Measurements from ENCODE around the gene BCAS3.

The BCAS3 gene

DNA sequence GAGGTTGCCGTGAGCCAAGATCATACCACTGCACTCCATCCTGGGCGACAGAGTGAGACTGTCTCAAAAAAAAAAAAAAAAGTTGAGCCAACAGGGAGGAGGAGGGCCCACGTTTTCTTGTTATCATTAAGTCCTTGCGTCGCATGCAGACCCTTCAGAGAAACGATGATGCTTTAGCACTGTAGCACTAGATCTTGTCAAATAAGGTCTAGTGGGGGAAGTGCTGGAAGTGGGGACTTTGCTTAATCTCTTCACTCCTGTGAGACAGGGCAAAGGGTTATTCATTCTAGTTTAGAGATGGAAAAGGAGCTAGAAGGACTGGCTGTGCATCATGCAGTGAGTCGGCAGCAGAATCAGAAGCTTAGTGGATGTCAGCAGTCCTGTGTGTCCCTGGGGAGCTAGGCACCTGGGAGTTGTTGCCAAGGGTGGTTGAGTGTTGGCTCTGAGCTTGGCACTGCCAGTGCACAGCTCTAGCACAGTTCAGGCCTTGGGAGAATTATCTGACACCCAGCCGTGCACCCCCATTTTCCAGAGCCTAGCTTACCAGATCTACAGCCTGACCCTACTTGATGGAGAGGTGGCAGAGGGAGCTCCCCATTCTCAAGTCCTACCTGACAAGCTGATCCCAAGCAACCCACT, 688.5 kb downstream of the BCAS3 start:
- DNase-seq (ENCODE audit: low read depth): no peak

DNA sequence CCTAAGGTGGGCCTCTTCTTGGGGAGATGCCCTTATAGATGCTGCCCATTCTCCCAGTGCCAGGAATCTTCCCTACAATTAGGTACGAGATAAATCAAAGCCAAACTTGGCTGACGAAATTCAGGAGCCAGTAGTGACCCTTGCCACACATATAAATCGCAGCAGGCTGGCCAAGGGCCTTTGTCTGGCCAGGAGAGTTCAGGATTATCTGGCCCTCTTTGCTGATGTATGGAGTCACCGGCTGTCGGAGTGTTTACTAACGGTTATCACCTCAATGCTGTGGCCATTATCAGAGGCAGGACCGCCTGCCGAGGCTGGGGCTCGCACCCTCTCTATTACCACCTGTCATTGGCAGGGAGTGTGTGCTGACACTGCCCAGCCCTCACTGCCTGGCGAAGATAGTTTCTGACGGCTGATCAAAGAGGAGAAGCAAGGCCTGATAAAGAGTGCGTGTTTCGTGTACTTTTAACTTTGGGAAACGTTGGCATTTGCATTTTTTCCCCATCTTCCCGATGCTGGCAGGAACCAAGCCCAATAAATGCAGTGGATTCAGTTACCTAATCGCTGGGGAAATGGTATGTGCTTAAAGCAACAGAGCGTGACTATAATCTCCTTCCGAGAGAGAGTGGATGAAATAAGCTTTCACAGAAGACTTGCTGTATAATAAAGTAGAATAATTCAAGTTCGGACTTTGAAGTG, 689.2 kb downstream of the BCAS3 start:
- DNase-seq (ENCODE audit: low read depth): no peak

DNA sequence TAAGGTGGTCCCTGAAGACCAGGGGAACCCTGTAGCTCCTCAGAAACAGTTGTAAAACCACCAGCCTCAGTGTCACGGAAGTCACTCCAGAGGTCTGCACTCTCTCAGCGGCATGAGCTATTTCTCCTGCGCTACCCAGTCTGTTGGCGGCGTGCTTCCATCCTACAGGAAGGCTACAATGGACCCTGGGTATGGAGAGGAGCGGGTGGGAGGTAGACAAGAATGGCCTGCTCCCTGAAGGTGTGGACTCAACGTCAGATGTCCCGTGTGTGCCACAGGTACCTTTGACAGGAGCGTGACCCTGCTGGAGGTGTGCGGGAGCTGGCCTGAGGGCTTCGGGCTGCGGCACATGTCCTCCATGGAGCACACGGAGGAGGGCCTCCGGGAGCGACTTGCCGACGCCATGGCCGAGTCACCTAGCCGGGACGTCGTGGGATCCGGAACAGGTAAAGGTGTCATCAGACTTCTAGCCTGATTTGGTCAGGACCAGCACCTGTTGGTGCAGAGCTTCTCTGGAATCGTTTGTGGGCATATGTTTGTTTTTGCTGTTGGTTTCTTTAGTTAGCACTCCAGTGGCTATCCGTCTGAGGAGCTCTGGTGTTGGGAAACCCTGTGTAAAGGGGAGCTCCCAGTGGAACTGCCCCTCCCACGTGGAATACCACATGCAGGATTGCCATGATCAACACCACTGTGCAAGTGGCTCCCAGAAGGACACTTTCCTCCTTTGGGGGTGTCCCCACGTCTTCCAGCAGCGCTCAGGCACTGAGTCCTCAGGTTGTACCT, 690.6 kb downstream of the BCAS3 start:
- no peak for DNase-seq (ENCODE audit: low read depth)

DNA sequence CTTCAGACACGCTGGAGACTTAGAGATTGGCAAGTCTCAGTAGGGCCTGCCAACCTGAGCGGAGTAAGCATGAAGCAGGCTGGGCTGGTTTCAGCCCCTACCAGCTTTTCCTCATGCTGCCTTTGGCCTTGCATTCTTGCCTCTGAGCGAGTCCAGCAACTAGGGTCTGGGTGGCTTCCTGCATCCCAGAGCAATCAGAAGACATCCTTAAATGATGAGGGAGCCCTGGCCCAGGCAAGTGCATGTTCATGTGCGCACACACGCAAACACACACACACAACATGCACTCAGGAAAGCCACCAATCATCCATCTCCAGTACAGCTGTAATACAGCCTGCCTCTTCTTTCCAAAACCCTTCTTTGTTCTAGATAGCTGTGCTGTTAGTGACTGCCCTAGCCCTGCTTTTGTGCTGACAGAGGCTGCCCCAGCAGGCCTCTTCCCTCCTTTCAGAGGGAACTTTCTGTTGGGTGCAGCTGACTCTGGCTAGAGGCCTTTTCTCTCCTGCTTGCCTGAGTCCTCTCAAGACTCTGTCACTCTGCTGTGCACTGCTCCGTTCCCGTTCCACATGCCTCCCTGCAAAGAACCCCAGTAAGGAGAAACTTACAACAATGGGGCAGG, 691.3 kb downstream of the BCAS3 start:
- DNase-seq (ENCODE audit: low read depth): no peak

DNA sequence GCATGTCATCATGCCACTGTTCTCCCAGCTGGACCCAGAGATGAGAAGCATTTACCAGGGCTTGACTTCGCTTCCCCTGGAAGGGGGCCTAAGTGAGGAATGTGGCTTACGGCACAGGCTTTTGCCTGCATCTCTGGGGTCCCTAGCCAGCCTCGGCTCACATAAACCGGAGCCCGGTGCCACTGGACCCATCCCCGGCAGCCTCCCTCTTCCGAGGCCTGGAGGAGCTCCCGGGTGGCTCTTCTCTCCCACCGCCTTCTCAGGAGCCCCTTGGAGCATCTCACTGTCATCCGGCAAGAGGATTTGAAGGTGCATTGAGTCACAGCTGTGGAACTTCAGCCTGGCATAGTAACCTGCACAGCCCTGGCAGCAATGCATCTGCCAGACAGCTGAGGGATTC, 692.1 kb downstream of the BCAS3 start:
- DNase-seq (ENCODE audit: low read depth): no peak

DNA sequence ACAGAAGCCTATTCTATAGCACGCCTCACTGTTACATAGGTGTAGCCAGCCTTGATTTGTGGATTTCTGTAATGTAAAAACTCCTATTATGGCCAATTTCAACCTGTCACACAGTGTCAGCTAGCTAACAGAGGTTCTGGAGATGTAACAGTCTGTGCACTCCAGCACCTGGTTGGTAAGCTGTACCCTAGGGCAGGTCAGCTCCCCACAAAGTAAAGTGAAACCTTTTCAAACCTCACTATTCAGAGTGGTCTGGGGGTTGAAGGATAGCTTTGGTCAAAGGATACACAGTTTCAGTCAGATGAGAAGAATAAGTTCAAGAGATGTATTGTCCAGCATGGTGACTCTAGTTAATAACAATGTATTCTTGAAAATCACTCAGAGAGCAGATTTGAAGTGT, 693.5 kb downstream of the BCAS3 start:
- no peak for DNase-seq (ENCODE audit: low read depth)

DNA sequence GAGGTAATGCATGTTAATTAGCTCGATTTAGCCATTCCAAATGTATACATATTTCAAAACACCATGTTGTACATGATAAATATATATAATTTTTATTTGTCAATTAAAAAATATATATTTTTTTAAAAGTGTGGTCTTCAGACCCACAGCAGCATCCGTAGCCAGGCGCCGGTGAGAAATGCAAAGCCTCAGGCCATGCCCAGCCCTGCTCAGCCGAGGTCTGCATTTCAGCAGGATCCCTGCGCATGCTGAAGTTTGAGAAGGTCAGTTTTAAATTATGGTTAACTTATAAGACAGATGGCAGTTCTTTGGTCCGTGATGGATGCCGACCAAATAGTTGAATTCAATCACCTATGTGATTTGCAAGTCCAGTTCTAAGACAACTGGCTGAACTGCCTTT, 694.0 kb downstream of the BCAS3 start:
- no peak for DNase-seq (ENCODE audit: low read depth)

DNA sequence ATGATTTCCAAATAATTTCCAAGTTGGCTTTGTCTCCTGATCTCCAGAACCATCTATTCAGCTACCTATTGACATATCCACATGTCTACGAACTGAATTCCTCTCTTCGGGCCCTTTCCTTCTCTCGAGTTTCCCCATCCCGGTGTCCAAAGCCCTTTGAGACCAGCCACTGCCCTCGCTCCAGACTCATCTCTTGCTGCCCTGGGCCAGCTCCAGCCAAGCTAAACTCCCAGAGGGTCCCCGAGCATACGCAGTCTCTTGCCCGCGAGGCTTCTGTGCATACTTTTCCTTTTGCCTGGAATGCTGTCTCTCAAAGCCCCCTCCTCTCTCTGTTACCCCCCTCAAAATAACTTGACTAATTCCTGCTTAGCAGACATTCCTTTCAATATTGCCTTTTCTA, 694.8 kb downstream of the BCAS3 start:
- DNase-seq (ENCODE audit: low read depth): no peak

DNA sequence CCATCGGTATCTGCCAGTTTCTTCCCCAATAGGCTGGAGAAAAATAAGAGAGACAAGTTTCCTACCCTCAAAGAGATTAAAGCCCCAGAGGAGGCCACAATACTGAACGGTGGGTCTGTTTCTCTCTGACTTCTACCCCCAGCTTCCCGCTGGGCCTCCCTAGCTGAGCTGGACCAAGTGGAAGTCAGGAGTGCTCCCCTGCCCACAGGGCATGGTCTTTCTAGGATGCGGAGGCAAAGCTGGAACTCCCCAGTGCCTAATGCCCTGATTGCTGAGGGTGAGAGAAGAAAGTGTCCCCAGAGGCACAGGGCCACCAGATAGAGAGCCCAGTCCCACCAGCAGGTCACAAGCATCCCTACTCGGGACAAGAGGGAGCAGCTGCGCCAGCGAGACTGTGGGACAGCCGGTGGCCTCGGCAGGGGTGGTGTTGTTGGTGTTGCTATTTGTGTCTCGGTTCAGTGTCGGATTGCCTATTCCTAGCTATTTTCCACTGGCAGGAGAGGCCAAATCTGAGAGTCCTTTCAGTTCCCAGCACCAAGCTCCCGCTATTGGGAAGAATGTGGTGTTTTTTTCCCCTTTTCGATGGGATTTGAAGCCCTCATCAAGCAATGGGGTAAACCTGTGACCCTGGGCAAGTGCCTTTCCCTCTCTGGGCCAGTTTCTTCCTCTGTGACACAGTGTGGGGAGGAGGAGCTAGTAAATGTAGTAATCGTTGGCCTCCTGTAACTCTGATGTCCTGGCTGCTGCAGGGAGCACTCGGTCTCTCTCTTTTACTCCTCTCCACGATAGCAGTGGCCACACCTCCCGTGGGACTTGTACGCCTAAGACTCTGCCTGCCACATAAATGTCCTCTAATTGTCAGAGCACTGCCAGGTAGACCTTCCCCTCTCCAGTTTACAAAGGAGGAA, 699.5 kb downstream of the BCAS3 start:
- no peak for DNase-seq (ENCODE audit: low read depth)

DNA sequence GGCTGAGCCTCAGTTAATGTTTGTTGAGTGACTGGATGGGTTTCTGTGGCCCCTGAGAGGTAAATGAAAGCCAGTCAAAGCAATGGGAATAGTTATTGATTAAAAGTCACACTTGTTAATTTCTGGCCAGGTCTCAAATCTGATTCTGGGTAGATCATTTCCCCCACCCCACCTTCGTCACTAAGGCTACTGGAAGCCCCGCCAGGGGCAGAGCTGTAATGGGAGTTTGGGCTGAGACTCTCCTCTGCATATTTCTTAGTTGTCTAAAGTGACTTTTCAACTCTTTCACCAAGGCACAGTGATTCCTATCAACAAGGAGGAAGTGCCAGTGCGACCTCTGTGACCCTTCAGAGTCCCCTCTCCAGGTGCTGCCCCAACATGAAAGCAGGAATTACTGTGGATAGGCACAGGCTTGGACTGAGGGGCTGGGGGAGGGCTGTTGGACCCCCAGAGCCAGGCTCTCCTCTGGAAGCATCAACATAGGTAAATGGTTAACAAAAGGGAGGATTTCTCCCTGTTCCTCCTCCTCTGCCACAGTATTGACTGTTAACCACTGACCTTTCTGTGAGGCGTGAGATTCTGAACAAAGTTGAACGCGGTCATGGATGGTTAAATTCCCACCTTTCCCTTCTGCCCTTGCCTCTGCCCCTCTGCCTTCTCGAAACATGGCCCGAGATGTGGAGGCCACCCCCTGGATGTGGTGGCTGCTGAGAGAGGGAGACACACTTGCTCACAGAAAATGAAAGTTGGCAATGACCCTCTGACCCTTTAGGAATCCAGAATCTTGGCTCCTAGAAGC, 701.2 kb downstream of the BCAS3 start:
- DNase-seq (ENCODE audit: low read depth): no peak

DNA sequence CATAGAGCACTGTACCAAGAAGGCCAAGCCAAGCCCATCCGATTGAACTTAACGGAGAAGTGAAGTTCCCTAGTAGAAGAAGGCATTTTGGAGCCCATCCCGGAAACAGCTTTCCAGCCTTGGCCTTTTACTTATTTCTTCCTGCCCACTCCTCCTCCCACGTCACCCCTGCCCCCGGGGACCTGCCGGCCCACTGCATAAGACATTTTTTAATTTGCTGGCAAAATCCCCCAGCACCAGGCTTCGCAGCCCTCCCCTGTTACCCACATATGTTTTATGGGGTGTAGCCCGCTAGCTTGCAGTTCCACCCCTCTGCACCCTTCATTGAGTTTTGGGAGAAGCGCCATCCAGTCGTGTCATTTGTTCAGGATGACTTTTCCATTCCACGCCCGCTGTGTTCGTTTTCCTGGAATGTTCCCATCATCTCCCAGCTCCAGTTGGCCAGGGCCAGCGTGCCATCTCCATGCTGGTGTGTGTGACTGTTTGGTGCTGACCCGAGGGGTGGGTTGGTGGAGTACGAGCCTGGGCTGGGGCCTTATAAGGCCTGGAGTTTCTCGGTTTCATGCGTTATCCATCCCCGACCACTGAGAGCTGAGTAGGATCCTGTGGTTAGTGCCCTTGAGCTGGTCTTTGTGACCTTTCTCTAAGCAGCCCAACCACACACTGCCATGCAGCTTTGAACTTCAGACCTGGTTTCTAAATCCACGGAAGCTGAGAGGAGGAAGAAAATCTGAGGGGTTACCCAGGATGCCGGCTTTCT, 702.0 kb downstream of the BCAS3 start:
- DNase-seq (ENCODE audit: low read depth): no peak

DNA sequence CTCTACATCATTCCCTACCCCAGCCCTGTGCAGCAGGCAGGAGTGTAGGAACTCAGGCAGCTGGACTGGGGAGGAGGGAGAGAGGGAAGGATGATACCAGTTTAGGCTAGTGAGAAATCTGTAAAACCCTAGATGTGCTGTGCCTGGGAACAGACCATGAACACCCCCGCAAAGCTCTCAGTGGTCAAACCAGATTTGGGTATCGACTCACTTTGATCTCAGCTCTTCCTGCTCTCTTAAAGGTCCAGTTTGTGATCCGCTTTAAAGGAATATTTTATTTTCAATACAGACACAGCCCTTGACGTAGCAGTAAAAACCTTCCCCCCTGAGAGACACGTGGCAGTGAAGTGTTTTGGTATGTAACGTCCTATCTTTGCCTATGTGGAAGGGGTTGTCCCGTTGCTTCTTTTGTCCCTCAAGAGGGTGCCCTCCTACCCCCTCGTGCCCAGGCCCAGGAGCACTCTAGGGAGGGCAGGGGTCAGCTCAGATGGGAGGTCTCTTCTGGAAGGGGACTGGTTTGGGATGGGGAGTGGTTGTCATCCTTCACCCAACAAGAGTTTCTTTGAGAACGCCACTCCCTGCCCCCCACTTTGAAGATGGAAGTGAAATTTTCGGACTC, 702.7 kb downstream of the BCAS3 start:
- no peak for DNase-seq (ENCODE audit: low read depth)

DNA sequence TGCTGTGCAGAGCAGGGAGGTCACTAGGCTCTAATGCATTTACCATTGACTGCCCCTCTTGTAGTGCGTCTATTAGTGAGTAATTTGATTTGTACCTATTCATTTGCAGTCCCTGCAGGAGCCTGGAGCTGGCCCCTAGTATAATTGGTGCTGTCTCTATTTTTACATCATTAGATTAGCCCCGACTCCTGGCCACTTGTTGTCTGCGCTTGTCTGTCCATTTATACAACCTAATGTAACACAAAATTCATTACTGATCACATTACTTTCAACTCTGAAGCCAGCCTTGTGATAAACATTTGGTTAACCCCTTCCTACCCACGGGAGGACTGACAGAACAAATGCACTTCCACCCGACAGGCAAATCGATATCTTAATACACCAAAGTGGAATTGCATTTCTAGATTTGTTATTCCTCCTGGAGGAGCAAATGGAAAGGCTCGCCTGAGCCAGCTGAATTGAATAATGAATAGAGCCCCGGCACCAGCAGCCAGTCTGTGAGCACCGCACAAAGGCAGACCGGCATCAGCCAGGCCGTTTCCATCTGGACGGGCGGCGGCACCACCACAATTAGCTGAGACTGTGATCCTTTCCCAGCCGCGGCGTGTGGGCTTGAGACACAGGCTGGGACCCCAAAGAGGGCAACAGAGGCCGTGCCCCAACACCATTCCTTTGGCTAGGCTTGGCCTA, 703.3 kb downstream of the BCAS3 start:
- no peak for DNase-seq (ENCODE audit: low read depth)

DNA sequence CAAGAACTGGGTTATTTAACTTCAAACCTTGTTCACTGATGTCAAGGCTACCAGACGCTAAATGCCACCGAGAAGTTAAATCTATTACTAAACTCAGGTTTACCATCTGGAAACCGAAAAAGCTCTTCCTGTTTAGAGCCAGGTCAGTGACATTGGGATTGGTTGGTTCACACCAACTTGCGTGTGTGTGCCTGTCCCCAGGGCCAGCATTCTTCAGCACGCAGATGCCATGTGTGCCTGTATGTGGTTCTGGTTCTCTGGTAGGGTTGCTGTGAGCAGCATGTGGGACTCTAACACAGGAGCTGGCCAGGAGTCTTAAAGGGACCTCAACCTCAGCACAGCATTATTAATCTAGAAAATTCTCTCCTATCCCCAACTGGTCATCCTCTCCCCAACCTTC, 703.9 kb downstream of the BCAS3 start:
- DNase-seq (ENCODE audit: low read depth): no peak

DNA sequence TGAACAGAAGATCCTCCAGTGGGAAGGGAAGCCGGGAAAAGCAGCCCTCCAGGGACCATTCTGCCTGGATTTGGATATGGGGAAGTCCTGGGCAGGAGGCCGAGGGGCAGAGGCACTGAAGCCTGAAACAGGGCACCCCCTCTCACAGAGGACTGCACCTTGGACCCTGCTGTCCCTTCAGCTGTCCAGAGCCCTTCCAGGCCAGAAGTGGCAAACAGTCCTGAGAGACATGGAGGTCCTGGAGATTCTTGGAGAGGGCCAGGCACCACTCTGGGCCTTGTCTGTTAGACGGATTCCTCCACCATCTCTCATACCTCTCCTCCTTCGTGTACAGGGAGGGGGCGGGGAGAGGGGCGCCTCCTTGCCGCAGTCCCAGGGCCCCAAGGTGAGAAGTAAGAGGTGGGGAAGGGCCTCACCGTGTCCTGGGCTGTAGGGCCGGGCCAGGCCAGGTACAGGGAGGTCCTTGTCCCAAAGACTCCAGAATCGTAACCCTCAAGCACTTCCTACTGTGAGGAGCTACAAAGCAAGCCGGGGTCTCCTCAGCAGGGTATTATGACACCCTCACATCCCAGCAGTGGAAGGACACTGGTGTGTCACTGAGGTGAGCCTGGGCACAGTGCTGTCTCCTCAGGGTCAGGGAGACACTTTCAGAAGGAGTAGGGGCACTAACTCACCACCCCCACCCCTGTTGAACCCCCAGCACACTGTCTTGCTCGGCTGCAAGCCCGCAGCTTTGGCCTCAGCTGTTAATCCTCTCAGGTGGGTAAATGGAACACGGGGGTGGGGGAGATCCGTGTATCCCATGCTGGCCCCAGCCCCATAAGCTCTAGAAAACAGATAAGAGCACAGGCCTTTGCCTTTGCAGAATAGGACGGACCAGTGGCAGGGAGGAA, 705.4 kb downstream of the BCAS3 start:
- DNase-seq (ENCODE audit: low read depth): no peak

DNA sequence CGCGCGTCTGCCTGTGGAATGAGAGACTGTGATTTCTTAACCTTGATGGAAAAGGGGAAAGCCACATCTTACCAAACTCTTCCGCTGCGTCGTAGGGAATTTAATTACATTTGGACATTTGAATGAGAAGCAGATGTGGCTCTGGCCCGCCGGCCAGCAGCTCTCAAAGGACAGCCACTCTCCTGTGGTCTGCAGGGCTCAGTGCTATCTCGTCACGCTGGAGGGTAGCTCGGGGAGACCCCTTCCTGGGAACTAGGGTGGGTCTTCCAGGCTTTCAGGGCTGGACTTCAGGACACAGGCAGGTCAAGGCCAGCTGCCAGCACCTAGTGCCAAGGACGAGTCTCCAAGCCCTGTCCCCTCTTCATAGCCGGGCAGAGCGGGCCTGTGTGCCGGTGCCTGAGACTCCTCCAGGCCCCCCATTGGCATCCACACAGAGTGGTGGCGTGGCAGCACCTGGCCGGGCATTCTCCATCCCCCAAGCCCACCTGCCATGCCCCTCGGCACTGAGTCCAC, 706.1 kb downstream of the BCAS3 start:
- DNase-seq (ENCODE audit: low read depth): no peak

DNA sequence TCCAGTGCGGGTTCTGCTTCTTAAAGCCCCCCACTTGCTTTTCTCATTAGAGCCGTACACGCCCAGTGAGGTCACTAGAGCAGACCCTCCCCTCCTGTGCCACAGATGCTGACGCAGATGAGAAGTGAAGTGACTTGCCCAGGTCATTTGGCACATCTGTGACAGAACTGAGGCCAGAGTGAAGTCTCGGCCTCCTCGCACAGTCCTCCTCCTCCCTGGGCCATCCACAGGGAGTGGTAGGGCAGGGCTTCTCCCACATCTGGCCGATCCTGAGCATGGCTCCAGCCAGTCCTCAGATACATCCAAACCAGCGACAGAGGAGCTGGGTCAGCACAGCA, 706.7 kb downstream of the BCAS3 start:
- no peak for DNase-seq (ENCODE audit: low read depth)

All from activated T-helper 9 cell treated with anti-CD3 and anti-CD28 coated beads, Interleukin-2, amount 50 U/mL, for 16 hours (primary cell).